HCT116 (cell line): Measurements from ENCODE around the gene IFT22. TPM values are rescaled to one million over a fixed set of nuclear protein-coding genes. Genes with fewer than 3 reads are reported as not detected.

Experiments used
- ATAC-seq: fragments of 200-7000 bp; cut with Tn5 transposase; 2 replicates; pipeline ENCODE4 v1.9.1; 2020; ENCODE audit warnings: mild to moderate bottlenecking, moderate library complexity
- BruUV-seq: library from RNA; stranded (reverse); fragments of 400-500 nt; replicated peaks from 2 replicates; lab custom pipeline; 2021; lab: Mats Ljungman, UMichigan
- CTCF ChIA-PET: fragments of 300-600 bp; sonication (Branson Sonifier 250); formaldehyde crosslinking; loops from one replicate; lab custom pipeline; 2021; ENCODE audit warnings: antibody characterized with exemption; lab: Charles Lee
- POLR2A ChIA-PET: fragments of 300-600, 350-600 bp; sonication (Branson Sonifier 250); formaldehyde crosslinking; loops from one replicate; lab custom pipeline; 2021; ENCODE audit warnings: antibody characterized with exemption; lab: Charles Lee
- RAD21 ChIA-PET, 2 experiments: fragments of 300-600 bp; sonication (Branson Sonifier 250); formaldehyde crosslinking; loops; one replicate each; lab custom pipeline; 2023; ENCODE audit warnings: low total read pairs in 2 of 2; ENCODE audit not compliant: uncharacterized antibody in 2 of 2, unreplicated experiment in 2 of 2, low non-redundant PET in 1 of 2; lab: Charles Lee
- DNase-seq: peaks from one replicate; pipeline ENCODE4 v3.0.0-alpha.2; 2010; ENCODE audit warnings: low read depth, low spot score
- H2AFZ ChIP-seq: fragments of 200-600 bp; shearing (Covaris generic), sonication (generic); 2 replicates; pipeline ENCODE4 v1.6.1; 2017; ENCODE audit warnings: low read depth, mixed run types, mixed read lengths, antibody characterized with exemption, low read length; ENCODE audit not compliant: poor library complexity, severe bottlenecking
- H3K27ac ChIP-seq: 2 replicates; pipeline ENCODE4 v1.5.1; 2012; ENCODE audit warnings: low read depth, low read length
- H3K27me3 ChIP-seq: fragments of 200-600 bp; sonication (generic); 2 replicates; pipeline ENCODE4 v1.6.1; 2016; ENCODE audit warnings: mixed run types, low read length, mixed read lengths; ENCODE audit not compliant: insufficient read depth
- H3K36me3 ChIP-seq, 2 experiments: fragments of 200-500 bp in 1 of 2; fragments of 200-600 bp in 1 of 2; sonication (Bioruptor generic) in 1 of 2; sonication (generic) in 1 of 2; 2 replicates each; pipeline versions ENCODE4 v1.5.1 to v1.6.1; 2014 to 2016; ENCODE audit warnings: low read length in 2 of 2, inconsistent platforms in 1 of 2, mixed read lengths in 1 of 2, mixed run types in 1 of 2; ENCODE audit not compliant: insufficient read depth in 2 of 2, control insufficient read depth in 1 of 2
- H3K4me1 ChIP-seq, 2 experiments: fragments of 200-600 bp in 1 of 2; sonication (generic) in 1 of 2; 2 replicates each; pipeline versions ENCODE4 v1.5.1 to v1.6.1; 2012 to 2017; ENCODE audit warnings: low read length in 2 of 2, inconsistent platforms in 1 of 2, mild to moderate bottlenecking in 1 of 2, mixed read lengths in 1 of 2, mixed run types in 1 of 2, moderate library complexity in 1 of 2; ENCODE audit not compliant: insufficient read depth in 2 of 2, control insufficient read depth in 1 of 2
- H3K4me2 ChIP-seq: fragments of 200-600 bp; sonication (generic); 2 replicates; pipeline ENCODE4 v1.6.1; 2017; ENCODE audit warnings: mixed run types, low read length, mixed read lengths
- H3K4me3 ChIP-seq, 2 experiments: fragments of 200-600 bp in 1 of 2; sonication (generic) in 1 of 2; replicated peaks in 1 of 2; 2 replicates each; pipeline ENCODE4 v1.5.1; 2011 to 2016; ENCODE audit warnings: low read length in 2 of 2, control low read depth in 1 of 2, low read depth in 1 of 2, mild to moderate bottlenecking in 1 of 2, mixed read lengths in 1 of 2, mixed run types in 1 of 2
- H3K79me2 ChIP-seq: fragments of 200-600 bp; sonication (generic); 2 replicates; pipeline ENCODE4 v1.6.1; 2017; ENCODE audit warnings: mild to moderate bottlenecking, mixed run types, low read length, moderate library complexity, mixed read lengths; ENCODE audit not compliant: insufficient read depth
- H3K9ac ChIP-seq: fragments of 200-600 bp; sonication (generic); 2 replicates; pipeline ENCODE4 v1.6.1; 2016; ENCODE audit warnings: low read length, mixed read lengths
- H3K9me2 ChIP-seq: fragments of 200-600 bp; sonication (generic), shearing (Covaris generic); 2 replicates; pipeline ENCODE4 v1.6.1; 2017; ENCODE audit warnings: mixed run types, mild to moderate bottlenecking, moderate library complexity; ENCODE audit not compliant: insufficient read depth
- H3K9me3 ChIP-seq, 2 experiments: fragments of 200-500 bp in 1 of 2; fragments of 200-600 bp in 1 of 2; sonication (Bioruptor generic) in 1 of 2; sonication (generic) in 1 of 2; 2 replicates each; pipeline ENCODE4 v1.6.1; 2014 to 2017; ENCODE audit warnings: low read length in 2 of 2, mixed read lengths in 2 of 2, inconsistent platforms in 1 of 2, low read depth in 1 of 2, mild to moderate bottlenecking in 1 of 2, mixed run types in 1 of 2, moderate library complexity in 1 of 2; ENCODE audit not compliant: control insufficient read depth in 1 of 2, insufficient read depth in 1 of 2
- H4K20me1 ChIP-seq: fragments of 200-600 bp; sonication (generic), shearing (Covaris generic); 2 replicates; pipeline ENCODE4 v1.6.1; 2017; ENCODE audit warnings: mixed run types, mild to moderate bottlenecking, moderate library complexity; ENCODE audit not compliant: insufficient read depth
- ATF3 ChIP-seq: IDR thresholded peaks from 2 replicates; pipeline ENCODE4 v1.6.1; 2012
- CBX3 ChIP-seq: IDR thresholded peaks from 2 replicates; pipeline ENCODE4 v1.6.1; 2012; ENCODE audit warnings: low read depth
- CTCF ChIP-seq, 3 experiments: fragments of 200-600 bp in 1 of 3; sonication (generic) in 1 of 3; IDR thresholded peaks in 2 of 3; conservative IDR thresholded peaks in 1 of 3; 2 replicates each; pipeline ENCODE4 v1.5.1; 2012 to 2017; ENCODE audit warnings: low read depth in 2 of 3, low read length in 2 of 3, antibody characterized with exemption in 1 of 3, borderline replicate concordance in 1 of 3, control low read depth in 1 of 3, mild to moderate bottlenecking in 1 of 3, mixed read lengths in 1 of 3, mixed run types in 1 of 3, moderate library complexity in 1 of 3; ENCODE audit not compliant: insufficient read depth in 1 of 3
- ELF1 ChIP-seq: IDR thresholded peaks from 2 replicates; pipeline ENCODE4 v1.6.1; 2012; ENCODE audit warnings: low read depth, borderline replicate concordance
- EZH2 ChIP-seq: fragments of 200-600 bp; sonication (generic); IDR thresholded peaks from 2 replicates; pipeline ENCODE4 v1.6.1; 2017; ENCODE audit warnings: antibody characterized with exemption, mixed run types
- MAX ChIP-seq: IDR thresholded peaks from 2 replicates; pipeline ENCODE4 v1.6.1; 2012
- POLR2A ChIP-seq: IDR thresholded peaks from 2 replicates; pipeline ENCODE4 v1.7.0; 2011; ENCODE audit warnings: borderline replicate concordance; ENCODE audit not compliant: insufficient read depth, insufficient read length; ENCODE audit errors: extremely low read depth
- POLR2AphosphoS5 ChIP-seq: IDR thresholded peaks from 2 replicates; pipeline ENCODE4 v1.6.1; 2011; ENCODE audit warnings: mild to moderate bottlenecking, low read depth, low read length, moderate library complexity
- REST ChIP-seq: IDR thresholded peaks from 2 replicates; pipeline ENCODE4 v1.6.1; 2012; ENCODE audit warnings: low read depth
- SIN3A ChIP-seq: IDR thresholded peaks from 2 replicates; pipeline ENCODE4 v1.6.1; 2012; ENCODE audit warnings: low read depth
- SP1 ChIP-seq: IDR thresholded peaks from 2 replicates; pipeline ENCODE4 v1.6.1; 2012; ENCODE audit warnings: low read depth
- ZNF274 ChIP-seq: fragments of 200-500 bp; sonication (Bioruptor generic); IDR thresholded peaks from 2 replicates; pipeline ENCODE4 v1.6.1; 2014; ENCODE audit warnings: mild to moderate bottlenecking, low read depth, low read length, inconsistent platforms
- intact Hi-C: fragments of 100-400 bp; cut with micrococcal nuclease; formaldehyde crosslinking; loops from 2 replicates; pipeline ENCODE4 v1.10.0; 2022
- total RNA-seq: library from RNA; stranded (reverse); gene quantifications from one replicate; pipeline ENCODE4 v1.2.1, GENCODE V29; 2021; ENCODE audit not compliant: unreplicated experiment

IFT22 gene
- total RNA-seq, 1 experiment from 2014 or later, result 27.2 TPM

GRCh38 chr7:101362334-101363195 is 41.0 kb upstream of the IFT22 start, which contains the start of gene COL26A1:
TSS of gene COL26A1 (plus strand) at chr7:101362875. CDS start at chr7:101363033, 158 bp downstream.
- ChIA-PET CTCF (interaction anchor here (0.6 to 2.2 kb wide), 2 partner anchors 40 to 78 kb away, joined by 4 to 8 read pairs; no protein-coding TSS in a partner anchor), POLR2A (no interaction called here), RAD21 (interaction anchor here in 1 of 2 experiments (0.6 kb wide), 1 partner anchor 39 kb away, joined by 3 read pairs; no protein-coding TSS in a partner anchor)
- H3K4me1 ChIP-seq, result peaks cover 0 to 8% of the 10 kb centered on the region in 2 experiments; a peak in 1 of 4 replicates
- H2AFZ ChIP-seq, result peak within 1 kb of the TSS; percentile 98
- H3K9me3 ChIP-seq, result no peaks in the 10 kb centered on the region
- no TSS peak for BruUV-seq
- no peaks in the 10 kb centered on the region for H3K79me2 ChIP-seq
- peak within 1 kb of the TSS; percentile 59 for H3K9ac ChIP-seq
- intact Hi-C loops, result loop anchor here (5.0 kb wide), 1 partner anchor 910 kb away; no protein-coding TSS in a partner anchor
- H3K4me3 ChIP-seq, result peak within 1 kb of the TSS; percentile 37 to 54
- TF ChIP-seq ELF1, result no peak
- TF ChIP-seq CBX3, result no peak
- no peak for TF ChIP-seq CTCF (IDR thresholded peaks at IDR 0.05 in 2 of 3, conservative IDR thresholded peaks at IDR 0.05 in 1 of 3; ENCODE audit: borderline replicate concordance in 1 of 3, insufficient read depth in 1 of 3, low read depth in 2 of 3, low read length in 2 of 3)
- no peak for TF ChIP-seq POLR2AphosphoS5
- no peak for TF ChIP-seq ATF3
- TF ChIP-seq POLR2A, result no peak
- TF ChIP-seq SP1, result no peak
- TF ChIP-seq EZH2, result no peak
- no peak for TF ChIP-seq ZNF274
- no peak for TF ChIP-seq REST
- no peak for TF ChIP-seq SIN3A
- TF ChIP-seq MAX, result no peak
- H3K27ac ChIP-seq, result no peak within 1 kb of the TSS
- DNase-seq, result no peak
- H4K20me1 ChIP-seq, result no peaks in the 10 kb centered on the region
- H3K4me2 ChIP-seq, result peak within 1 kb of the TSS; percentile 89
- H3K36me3 ChIP-seq, result no peaks in the 10 kb centered on the region
- no peaks in the 10 kb centered on the region for H3K9me2 ChIP-seq
- no peak for ATAC-seq
- H3K27me3 ChIP-seq, result no peaks in the 10 kb centered on the region
